ENCODE measurements around the gene HSH2D. TPM values are rescaled to one million over a fixed set of nuclear protein-coding genes. Genes with fewer than 3 reads are reported as not detected.

HSH2D gene
- total RNA-seq, 1 experiment from 2014 or later, result 29.5 TPM

DNA sequence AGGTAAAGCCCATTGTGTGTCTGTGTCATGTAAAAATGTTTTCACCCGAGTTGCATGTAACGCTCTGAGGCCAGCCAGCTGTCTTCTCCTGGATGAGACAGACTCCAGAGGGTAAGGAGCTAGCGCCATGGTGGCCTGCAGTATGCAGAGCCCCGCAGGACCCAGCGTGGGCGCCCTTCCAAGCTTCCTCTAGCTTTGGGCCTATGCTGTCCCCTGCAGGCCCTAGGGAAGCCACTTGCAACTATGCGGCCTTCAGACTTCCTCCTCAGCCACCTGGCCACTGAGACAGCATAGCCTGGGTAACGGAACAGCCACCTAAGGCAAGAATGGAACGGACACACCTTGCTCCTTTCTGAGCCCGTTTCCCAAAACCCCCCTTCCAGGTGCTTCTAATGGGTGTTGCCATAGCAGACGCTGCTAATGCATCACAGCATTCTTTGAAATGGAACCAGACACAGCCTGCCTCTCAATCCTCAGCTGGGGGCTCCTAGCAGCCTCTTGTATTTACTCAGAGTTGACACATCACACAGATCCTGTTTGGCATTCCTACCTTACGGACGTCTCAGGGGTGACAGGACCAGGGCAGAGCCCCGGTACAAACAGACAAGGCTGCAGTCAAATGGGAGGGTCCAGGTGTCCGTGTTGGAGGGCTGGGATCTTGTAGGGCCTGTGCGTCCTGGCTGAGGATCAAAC is 47.9 kb downstream of the HSH2D start:
- H3K27me3 Mint-ChIP-seq (ENCODE audit: unreplicated experiment), result no peaks in the 10 kb centered on the region
- TF ChIP-seq, protein P1, sequence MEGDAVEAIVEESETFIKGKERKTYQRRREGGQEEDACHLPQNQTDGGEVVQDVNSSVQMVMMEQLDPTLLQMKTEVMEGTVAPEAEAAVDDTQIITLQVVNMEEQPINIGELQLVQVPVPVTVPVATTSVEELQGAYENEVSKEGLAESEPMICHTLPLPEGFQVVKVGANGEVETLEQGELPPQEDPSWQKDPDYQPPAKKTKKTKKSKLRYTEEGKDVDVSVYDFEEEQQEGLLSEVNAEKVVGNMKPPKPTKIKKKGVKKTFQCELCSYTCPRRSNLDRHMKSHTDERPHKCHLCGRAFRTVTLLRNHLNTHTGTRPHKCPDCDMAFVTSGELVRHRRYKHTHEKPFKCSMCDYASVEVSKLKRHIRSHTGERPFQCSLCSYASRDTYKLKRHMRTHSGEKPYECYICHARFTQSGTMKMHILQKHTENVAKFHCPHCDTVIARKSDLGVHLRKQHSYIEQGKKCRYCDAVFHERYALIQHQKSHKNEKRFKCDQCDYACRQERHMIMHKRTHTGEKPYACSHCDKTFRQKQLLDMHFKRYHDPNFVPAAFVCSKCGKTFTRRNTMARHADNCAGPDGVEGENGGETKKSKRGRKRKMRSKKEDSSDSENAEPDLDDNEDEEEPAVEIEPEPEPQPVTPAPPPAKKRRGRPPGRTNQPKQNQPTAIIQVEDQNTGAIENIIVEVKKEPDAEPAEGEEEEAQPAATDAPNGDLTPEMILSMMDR (IDR thresholded peaks at IDR 0.05; ENCODE audit: unreplicated experiment), result no peak
- CTCF ChIA-PET, result no interaction called here
- no peak overlapping the region for H3K27ac Mint-ChIP-seq (ENCODE audit: unreplicated experiment)
- peaks cover 3% of the 10 kb centered on the region for H3K4me1 Mint-ChIP-seq (ENCODE audit: low read depth, unreplicated experiment)
- H3K36me3 Mint-ChIP-seq (ENCODE audit: insufficient read depth, unreplicated experiment), result peaks cover 26% of the 10 kb centered on the region
- no peaks in the 10 kb centered on the region for H3K9me3 Mint-ChIP-seq (ENCODE audit: low read depth, unreplicated experiment)
- DNase-seq, result no peak
- intact Hi-C loops (cut with micrococcal nuclease; ENCODE audit: unreplicated experiment), result no loop called here
- BruUV-seq (replicated peaks), result no TSS peak
- no peak overlapping the region for H3K4me3 Mint-ChIP-seq (ENCODE audit: low read depth, unreplicated experiment)

DNA sequence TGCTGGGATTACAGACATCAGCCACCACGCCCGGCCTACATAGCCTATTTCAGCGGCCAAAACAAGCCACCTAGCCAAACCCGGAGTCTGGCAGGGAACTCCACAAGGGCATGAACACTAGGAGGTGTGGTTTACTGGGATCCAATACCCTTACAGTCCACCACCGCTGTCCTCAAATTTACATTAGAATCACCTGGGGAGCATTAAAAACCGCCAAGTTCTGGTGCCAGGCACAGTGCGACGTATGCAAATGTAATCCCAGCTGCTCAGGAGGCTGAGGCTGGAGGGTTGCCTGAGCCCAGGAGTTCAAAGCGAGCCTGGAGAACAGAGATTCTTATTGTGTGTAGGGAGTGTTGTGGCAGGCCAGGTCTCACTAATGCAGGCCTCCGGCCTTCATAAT is 50.0 kb downstream of the HSH2D start:
- Mint-ChIP-seq H3K27ac (ENCODE audit: unreplicated experiment) (no peak overlapping the region), H3K27me3 (ENCODE audit: unreplicated experiment) (no peaks in the 10 kb centered on the region), H3K4me3 (ENCODE audit: low read depth, unreplicated experiment) (no peak overlapping the region), H3K4me1 (ENCODE audit: low read depth, unreplicated experiment) (peaks cover 16% of the 10 kb centered on the region), H3K9me3 (ENCODE audit: low read depth, unreplicated experiment) (no peaks in the 10 kb centered on the region), H3K36me3 (ENCODE audit: insufficient read depth, unreplicated experiment) (peaks cover 24% of the 10 kb centered on the region)
- TF ChIP-seq, protein P1 (IDR thresholded peaks at IDR 0.05; ENCODE audit: unreplicated experiment), result no peak
- no TSS peak for BruUV-seq (replicated peaks)
- CTCF ChIA-PET, result no interaction called here
- no peak for DNase-seq
- intact Hi-C loops (cut with micrococcal nuclease; ENCODE audit: unreplicated experiment), result no loop called here

DNA sequence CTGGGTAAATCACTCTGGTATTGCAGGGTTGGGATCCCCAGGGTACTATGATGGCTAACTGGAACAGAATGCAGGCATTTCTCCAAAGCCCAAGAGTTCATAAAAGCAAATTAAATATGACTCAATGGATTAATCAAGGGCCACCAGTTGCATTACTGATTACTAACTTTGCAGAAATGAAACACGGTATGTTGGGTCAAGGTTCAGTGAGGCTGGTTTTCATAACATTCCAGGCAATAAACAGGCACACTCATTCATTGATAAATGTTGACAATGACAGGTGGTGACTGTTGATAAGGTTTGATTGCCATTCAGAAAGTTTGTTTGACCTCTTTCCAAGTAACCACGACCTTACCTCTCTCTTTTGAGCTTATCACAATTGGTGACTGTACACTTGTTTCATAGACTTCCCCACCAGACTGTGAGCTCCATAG is 53.7 kb downstream of the HSH2D start:
- intact Hi-C loops (cut with micrococcal nuclease; ENCODE audit: unreplicated experiment), result no loop called here
- H3K27me3 Mint-ChIP-seq (ENCODE audit: unreplicated experiment), result no peaks in the 10 kb centered on the region
- peaks cover 28% of the 10 kb centered on the region for H3K36me3 Mint-ChIP-seq (ENCODE audit: insufficient read depth, unreplicated experiment)
- TF ChIP-seq, protein P1 (IDR thresholded peaks at IDR 0.05; ENCODE audit: unreplicated experiment), result no peak
- no peak for DNase-seq
- BruUV-seq (replicated peaks), result no TSS peak
- peak overlapping the region; percentile 86 for H3K27ac Mint-ChIP-seq (ENCODE audit: unreplicated experiment)
- CTCF ChIA-PET, result interaction anchor here (0.6 to 1.2 kb wide), 5 partner anchors 10 to 126 kb away, joined by 3 to 4 read pairs (median 3); partner anchors contain the start of gene FAM32A
- no peaks in the 10 kb centered on the region for H3K9me3 Mint-ChIP-seq (ENCODE audit: low read depth, unreplicated experiment)
- peaks cover 16% of the 10 kb centered on the region for H3K4me1 Mint-ChIP-seq (ENCODE audit: low read depth, unreplicated experiment)
- H3K4me3 Mint-ChIP-seq (ENCODE audit: low read depth, unreplicated experiment), result peak overlapping the region; percentile 81

DNA sequence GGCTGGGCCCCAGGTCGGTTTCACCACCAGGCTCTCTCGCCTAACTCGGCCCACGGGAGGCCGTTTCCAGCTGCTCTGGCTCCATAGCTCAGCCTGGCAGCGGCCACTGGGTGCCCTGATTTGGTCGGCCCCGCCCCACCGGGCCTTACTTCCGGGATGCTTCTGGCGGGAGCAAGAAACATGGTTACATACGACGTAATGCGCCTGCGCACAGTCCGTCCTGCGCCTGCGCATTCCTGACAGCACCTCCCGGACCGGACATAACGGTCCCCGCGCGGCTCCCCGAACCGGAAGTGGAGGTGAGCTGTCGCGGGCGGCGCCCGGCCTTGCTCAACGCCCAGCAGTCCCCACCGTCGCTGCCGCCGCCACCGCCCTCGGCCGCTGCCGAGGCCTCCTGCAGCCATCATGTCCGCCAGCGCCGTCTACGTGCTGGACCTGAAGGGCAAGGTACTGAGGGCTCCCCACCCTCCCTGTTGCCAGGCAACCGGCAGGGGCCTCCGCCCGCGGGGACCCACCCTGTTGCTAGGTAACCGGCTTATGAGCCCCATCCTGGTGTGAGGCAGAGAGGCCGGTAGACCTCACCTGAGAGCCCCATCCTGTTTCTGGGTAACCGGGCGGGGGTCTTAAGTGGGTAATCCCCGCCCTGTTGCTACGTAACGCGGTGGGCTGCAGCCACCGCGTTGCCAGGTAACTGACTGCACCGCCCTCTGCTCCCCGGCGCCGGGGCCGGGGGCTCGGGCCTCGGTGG is 54.3 kb downstream of the HSH2D start, which contains the start of gene AP1M1:
Gene AP1M1, plus strand, starts transcription at position 290 of the 748 bp plus-strand sequence. Its CDS starts 116 bp downstream, at position 406.
- no peaks in the 10 kb centered on the region for H3K9me3 Mint-ChIP-seq (ENCODE audit: low read depth, unreplicated experiment)
- H3K36me3 Mint-ChIP-seq (ENCODE audit: insufficient read depth, unreplicated experiment), result peaks cover 28% of the 10 kb centered on the region
- H3K27me3 Mint-ChIP-seq (ENCODE audit: unreplicated experiment), result no peaks in the 10 kb centered on the region
- BruUV-seq (replicated peaks), result no TSS peak
- peaks cover 16% of the 10 kb centered on the region for H3K4me1 Mint-ChIP-seq (ENCODE audit: low read depth, unreplicated experiment)
- H3K4me3 Mint-ChIP-seq (ENCODE audit: low read depth, unreplicated experiment), result peak within 1 kb of the TSS; percentile 81
- TF ChIP-seq, protein P1 (IDR thresholded peaks at IDR 0.05; ENCODE audit: unreplicated experiment), result no peak
- intact Hi-C loops (cut with micrococcal nuclease; ENCODE audit: unreplicated experiment), result no loop called here
- peak; percentile 96 for DNase-seq
- peak within 1 kb of the TSS; percentile 86 for H3K27ac Mint-ChIP-seq (ENCODE audit: unreplicated experiment)
- CTCF ChIA-PET, result interaction anchor here (0.6 to 1.2 kb wide), 6 partner anchors 10 to 212 kb away, joined by 3 to 4 read pairs (median 3); partner anchors contain the start of gene FAM32A
